WERI-Rb-1 (cell line): ENCODE measurements around the gene ATP5PO.
A peak's percentile ranks its signal among the peaks of the same experiment; 100 is the strongest.
"Not testable (repeated sequence)": the region's sequence is repeated elsewhere in the genome, so short reads cannot be mapped to it uniquely, and the experiment has no call there.

Experiments used
- DNase-seq: peaks from one replicate; pipeline ENCODE4 v3.0.0-alpha.2; 2020
- H3K27ac ChIP-seq: fragments of 250-450 bp; sonication (Bioruptor Pico); 2 replicates; pipeline ENCODE4 v1.5.1; 2020; ENCODE audit warnings: mild to moderate bottlenecking, moderate library complexity
- H3K27me3 ChIP-seq: fragments of 250-450 bp; sonication (Bioruptor Pico); 2 replicates; pipeline ENCODE4 v1.5.1; 2021; ENCODE audit warnings: mild to moderate bottlenecking, low read depth, moderate library complexity; ENCODE audit not compliant: insufficient read depth, severe bottlenecking
- H3K36me3 ChIP-seq: fragments of 250-450 bp; sonication (Bioruptor Pico); 2 replicates; pipeline ENCODE4 v1.5.1; 2020; ENCODE audit warnings: mild to moderate bottlenecking, moderate library complexity
- H3K4me3 ChIP-seq: 2 replicates; pipeline ENCODE4 v1.5.1; 2011; ENCODE audit warnings: low read depth, mild to moderate bottlenecking, control low read depth, low read length
- H3K9me3 ChIP-seq: fragments of 250-450 bp; sonication (Bioruptor Pico); 2 replicates; pipeline ENCODE4 v1.5.1; 2021; ENCODE audit warnings: mild to moderate bottlenecking, moderate library complexity; ENCODE audit not compliant: severe bottlenecking
- TF ChIP-seq, protein P1 (sequence below): IDR thresholded peaks from 2 replicates; pipeline ENCODE4 v1.5.1; 2011; ENCODE audit warnings: low read depth, mild to moderate bottlenecking, control low read depth, inconsistent platforms, low read length

Gene ATP5PO

DNA sequence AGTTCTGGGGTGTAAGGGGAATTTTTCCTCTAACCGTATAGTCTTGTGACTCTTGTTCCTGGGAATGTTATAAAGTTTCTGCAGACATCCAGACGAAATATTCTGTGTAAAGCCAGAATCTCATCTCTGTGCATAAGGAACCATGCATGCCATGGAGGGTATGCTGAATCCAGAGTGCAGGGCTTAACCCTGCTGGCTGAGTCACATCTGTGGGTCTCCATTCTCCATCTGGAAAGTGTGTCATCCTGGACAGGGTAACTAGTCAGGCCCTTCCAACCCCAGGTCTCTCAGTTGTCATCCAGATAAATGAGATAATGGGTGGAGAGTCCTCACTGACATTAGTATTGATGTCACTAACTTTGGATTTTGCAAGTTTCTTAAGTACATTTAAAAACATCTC is 48.8 kb downstream of the ATP5PO start:
- H3K4me3 ChIP-seq: no peak overlapping the region
- no peak for DNase-seq
- no peaks in the 10 kb centered on the region for H3K27me3 ChIP-seq
- H3K27ac ChIP-seq: no peak overlapping the region
- no peaks in the 10 kb centered on the region for H3K36me3 ChIP-seq
- TF ChIP-seq, protein P1, sequence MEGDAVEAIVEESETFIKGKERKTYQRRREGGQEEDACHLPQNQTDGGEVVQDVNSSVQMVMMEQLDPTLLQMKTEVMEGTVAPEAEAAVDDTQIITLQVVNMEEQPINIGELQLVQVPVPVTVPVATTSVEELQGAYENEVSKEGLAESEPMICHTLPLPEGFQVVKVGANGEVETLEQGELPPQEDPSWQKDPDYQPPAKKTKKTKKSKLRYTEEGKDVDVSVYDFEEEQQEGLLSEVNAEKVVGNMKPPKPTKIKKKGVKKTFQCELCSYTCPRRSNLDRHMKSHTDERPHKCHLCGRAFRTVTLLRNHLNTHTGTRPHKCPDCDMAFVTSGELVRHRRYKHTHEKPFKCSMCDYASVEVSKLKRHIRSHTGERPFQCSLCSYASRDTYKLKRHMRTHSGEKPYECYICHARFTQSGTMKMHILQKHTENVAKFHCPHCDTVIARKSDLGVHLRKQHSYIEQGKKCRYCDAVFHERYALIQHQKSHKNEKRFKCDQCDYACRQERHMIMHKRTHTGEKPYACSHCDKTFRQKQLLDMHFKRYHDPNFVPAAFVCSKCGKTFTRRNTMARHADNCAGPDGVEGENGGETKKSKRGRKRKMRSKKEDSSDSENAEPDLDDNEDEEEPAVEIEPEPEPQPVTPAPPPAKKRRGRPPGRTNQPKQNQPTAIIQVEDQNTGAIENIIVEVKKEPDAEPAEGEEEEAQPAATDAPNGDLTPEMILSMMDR: no peak
- H3K9me3 ChIP-seq: no peaks in the 10 kb centered on the region

DNA sequence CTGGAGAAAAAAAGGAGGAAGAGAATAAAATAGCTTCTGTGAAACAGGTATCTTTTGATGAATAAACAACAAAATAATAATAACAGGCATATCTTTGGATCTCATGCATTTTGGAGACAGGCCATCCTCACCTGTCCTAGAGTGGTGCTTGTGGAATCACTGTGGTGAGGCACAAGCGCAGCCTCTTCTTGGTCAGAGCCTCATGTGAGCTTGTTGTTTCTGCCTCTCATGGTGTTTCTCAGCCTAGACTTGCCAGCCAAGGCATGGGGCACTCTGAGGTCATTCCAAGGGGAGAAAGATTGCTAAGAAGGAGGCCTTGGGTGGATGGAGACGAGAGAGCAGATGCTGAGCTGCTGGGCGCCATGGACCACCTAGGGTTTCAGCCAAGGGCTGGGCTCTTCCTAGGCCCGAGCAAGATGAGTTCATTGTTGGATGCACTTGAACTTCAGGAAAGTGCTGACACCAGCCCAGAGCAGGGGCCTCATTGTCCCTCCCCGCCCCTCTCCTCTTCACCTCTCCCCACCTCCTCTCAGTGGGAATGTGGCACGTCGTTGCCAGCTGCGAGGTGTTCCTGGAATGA is 49.5 kb downstream of the ATP5PO start:
- TF ChIP-seq, protein P1: no peak
- Histone ChIP-seq H3K4me3 (no peak overlapping the region), H3K27ac (no peak overlapping the region), H3K9me3 (no peaks in the 10 kb centered on the region), H3K27me3 (no peaks in the 10 kb centered on the region), H3K36me3 (no peaks in the 10 kb centered on the region)
- no peak for DNase-seq

DNA sequence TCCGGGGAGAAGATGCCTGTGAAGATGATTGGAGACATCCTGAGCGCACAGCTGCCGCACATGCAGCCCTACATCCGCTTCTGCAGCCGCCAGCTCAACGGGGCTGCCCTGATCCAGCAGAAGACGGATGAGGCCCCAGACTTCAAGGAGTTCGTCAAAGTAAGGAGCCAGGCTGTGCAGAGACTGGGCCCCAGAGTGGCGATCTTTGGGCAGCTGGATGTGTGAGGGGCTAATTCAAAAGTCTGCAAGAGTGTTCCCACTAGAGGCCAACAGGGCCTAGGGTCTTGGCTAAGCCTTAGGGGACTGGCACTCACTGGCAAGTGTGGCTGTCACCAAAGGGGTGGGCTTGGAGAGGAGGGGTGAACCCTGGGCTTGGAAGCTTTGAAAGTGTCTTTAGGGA is 50.4 kb downstream of the ATP5PO start:
- DNase-seq: no peak
- Histone ChIP-seq H3K4me3 (no peak overlapping the region), H3K27ac (no peak overlapping the region), H3K9me3 (no peaks in the 10 kb centered on the region), H3K27me3 (no peaks in the 10 kb centered on the region), H3K36me3 (no peaks in the 10 kb centered on the region)
- TF ChIP-seq, protein P1: no peak

DNA sequence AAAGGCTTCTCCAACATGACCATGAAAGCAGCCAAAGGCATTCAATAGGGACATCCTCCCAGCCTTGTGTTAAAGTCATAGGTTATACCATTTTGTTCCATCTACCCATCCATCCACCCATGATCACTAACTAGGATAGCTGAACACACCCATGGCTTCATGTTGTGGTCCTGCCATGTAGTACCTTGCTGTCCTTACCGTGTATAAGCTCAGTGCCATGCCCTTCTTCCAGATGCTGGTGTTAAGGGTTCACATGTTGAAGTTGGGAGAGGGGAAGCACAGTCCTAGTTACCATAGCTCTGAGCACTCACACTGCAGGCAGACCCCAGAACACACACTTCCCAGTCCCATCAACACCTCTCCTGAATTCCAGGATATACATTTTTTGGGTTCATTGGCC is 51.5 kb downstream of the ATP5PO start:
- H3K4me3 ChIP-seq: no peak overlapping the region
- TF ChIP-seq, protein P1: no peak
- no peaks in the 10 kb centered on the region for H3K36me3 ChIP-seq
- H3K27ac ChIP-seq: no peak overlapping the region
- no peaks in the 10 kb centered on the region for H3K9me3 ChIP-seq
- no peaks in the 10 kb centered on the region for H3K27me3 ChIP-seq
- no peak for DNase-seq

DNA sequence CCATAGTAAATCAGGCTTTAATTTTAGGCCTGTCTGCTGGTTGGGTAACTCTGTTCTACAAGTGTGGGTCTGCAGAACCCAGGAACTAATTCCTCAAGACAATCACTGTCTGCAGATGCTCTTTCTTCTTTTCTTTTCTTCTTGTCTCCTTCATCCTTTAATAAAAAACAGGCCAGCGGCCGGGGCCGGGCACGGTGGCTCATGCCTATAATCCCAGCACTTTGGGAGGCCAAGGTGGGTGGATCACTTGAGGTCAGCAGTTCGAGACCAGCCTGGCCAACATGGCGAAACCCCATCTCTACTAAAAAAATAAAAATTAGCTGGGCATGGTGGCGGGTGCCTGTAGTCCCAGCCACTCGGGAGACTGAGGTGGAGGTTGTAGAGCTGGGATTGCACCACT is 52.4 kb downstream of the ATP5PO start:
- not testable (repeated sequence) for H3K4me3 ChIP-seq, DNase-seq, H3K27me3 ChIP-seq, H3K9me3 ChIP-seq, H3K36me3 ChIP-seq, H3K27ac ChIP-seq

DNA sequence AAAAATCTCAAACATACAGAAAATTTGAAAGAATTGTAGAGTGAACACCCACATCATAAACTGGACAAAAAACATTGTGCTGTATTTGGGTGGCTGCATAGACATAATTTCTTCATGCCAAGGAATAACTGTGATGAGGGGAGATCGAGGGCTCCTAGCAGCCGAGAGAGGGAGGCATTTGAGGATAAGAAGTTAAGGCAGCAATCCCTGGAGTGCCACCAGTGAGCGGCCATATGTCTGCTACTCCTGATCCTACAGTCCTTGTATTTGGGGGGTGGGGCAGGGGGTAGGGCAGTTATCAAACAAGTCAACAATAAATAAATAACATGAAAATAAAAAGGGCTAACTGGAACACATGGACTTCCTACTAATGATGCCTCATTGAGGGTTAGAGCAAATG is 54.5 kb downstream of the ATP5PO start:
- DNase-seq: peak; percentile 84
- Histone ChIP-seq H3K27me3 (no peaks in the 10 kb centered on the region), H3K36me3 (no peaks in the 10 kb centered on the region), H3K9me3 (no peaks in the 10 kb centered on the region), H3K27ac (peak overlapping the region; percentile 74), H3K4me3 (peak overlapping the region; percentile 24)
- TF ChIP-seq, protein P1: no peak
